HG03060 (cell line): ENCODE data around the gene NFKBIZ.

ENCODE experiments used
- ATAC-seq: cut with Tn5 transposase; IDR thresholded peaks from one replicate; pipeline ENCODE4 v1.9.1; 2021; ENCODE audit warnings: low read depth, moderate number of reproducible peaks; ENCODE audit not compliant: unreplicated experiment

NFKBIZ gene

DNA sequence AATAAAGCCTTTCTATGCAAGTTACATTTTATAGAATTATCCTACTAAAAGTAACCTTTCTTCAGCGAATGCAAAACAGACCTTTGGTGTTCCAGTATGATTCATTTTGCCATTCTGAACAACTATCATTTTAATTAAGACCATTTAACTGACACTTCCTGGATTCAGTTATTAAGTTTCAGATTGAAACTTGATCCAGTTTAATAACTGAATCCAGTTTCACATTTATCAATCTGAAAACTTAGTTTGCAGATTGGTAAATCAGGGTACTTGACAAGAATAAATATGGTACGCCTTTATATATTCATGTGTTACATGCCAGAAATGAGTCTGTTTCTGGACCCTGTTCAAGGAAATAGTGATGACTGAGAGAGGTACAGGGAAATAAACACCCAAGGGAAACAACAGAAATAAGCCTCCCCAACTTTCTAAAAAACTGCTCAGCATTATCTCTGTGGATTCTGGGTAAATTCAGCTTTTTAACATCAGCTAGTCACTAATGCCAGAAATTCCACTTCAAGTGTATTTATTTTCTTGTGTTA, 23.3 kb upstream of the NFKBIZ start:
- ATAC-seq, result no peak

- ATAC-seq, result peak; percentile 82
Measured at GRCh38 chr3:101827211-101828174, 21.8 kb upstream of the NFKBIZ start.

- ATAC-seq, result no peak
Measured at GRCh38 chr3:101828276-101828675, 21.0 kb upstream of the NFKBIZ start.

GRCh38 chr3:101828691-101829436, 20.4 kb upstream of the NFKBIZ start:
- peak; percentile 30 for ATAC-seq

GRCh38 chr3:101829437-101829830, 19.9 kb upstream of the NFKBIZ start:
- ATAC-seq, result no peak

GRCh38 chr3:101829874-101830273, 19.4 kb upstream of the NFKBIZ start:
- no peak for ATAC-seq

GRCh38 chr3:101833446-101833974, 15.8 kb upstream of the NFKBIZ start:
- ATAC-seq, result no peak

DNA sequence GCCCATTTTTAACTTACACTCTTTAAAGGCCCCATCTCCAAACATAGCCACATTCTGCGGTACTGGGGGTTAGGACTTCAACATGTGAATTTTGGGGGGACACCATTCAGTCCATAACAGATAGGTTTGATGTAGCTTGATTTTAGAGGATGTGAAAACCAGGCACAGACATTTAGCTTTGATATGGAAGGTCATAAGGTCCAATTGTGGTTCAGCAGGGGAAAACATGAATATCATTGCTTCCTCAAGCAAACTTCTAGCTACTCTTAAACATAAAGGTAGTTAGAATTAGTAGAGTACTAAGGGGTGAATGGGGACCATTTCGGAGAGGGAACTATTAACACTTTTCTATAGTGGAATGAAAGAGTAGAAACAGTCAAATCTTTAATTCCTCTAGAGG, 13.6 kb upstream of the NFKBIZ start:
- no peak for ATAC-seq

DNA sequence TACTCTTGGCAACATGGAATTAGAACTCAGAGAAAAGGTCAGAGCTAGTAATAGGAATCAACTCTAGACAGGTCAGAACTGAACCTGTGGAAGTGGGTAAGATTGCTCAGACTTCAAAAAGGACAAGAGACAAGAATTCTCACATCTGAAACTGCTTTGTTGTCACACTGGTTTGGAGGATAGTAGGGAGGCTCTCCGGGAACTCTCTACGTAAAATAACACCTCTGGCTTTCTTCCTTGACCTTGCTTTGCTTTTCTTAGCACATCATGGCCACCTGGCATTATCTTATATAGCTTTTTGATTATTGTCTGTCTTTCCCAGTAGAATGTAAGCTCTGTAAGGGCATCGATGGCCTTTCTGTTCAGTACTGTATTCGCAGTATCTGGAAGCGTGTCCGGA, 13.2 kb upstream of the NFKBIZ start:
- no peak for ATAC-seq

GRCh38 chr3:101836652-101837598, 12.4 kb upstream of the NFKBIZ start:
- ATAC-seq, result no peak

DNA sequence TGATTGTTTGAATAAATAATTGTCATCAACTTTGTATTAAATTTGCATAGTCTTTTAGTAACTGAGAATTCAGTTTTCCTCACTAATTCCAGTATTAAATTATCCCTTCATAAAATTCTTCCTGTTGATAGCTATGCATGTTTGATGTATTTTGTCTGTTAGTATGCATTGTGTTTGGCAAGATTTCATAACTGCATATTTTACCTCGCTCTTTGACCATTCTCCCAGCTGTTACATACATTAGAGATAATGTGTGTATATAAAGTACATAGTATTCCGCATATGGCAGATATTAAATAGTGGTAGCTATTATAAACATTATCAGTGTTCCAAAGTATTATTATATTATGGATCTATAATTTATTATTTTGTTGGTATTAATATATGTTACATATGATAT, 10.6 kb upstream of the NFKBIZ start:
- ATAC-seq, result no peak

DNA sequence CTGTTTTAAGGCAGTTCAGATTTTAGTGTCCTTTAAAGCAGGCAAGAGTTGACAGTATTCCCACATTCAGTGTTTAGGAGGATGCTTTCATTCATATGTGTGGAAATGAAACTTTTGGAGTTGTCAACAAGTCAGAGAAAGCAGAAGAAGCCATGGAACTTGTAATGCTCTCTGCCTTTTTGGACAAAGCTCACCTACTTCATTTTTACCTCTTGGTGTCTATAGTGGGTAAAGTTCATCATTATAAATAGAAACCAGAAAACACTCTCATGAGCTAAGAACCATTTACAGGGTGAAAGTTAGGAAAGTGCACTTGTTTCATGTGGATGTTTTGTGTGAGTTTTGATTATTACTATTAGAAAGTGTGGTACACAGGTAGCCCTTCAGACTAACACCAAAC, 9.2 kb upstream of the NFKBIZ start:
- no peak for ATAC-seq

GRCh38 chr3:101842245-101842934, 6.9 kb upstream of the NFKBIZ start:
- ATAC-seq, result no peak

- no peak for ATAC-seq
Measured at GRCh38 chr3:101842935-101843330, 6.4 kb upstream of the NFKBIZ start.

DNA sequence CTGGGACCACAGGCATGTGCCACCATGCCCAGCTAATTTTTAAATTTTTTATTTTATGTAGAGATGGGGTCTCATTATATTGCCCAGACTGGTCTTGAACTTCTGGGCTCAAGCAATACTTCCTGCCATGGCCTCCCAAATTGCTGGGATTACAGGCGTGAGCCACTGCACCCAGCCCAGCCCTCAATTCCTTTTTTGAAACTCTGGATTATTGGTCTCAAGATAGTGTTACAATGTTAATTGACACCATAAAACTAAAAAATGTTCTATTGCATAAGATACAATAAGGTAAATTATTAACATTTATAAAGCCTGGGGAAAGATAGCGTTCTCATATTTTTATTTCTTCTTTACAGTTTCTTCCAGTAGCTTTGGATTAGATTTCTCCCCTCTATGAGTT, 3.9 kb upstream of the NFKBIZ start:
- no peak for ATAC-seq

DNA sequence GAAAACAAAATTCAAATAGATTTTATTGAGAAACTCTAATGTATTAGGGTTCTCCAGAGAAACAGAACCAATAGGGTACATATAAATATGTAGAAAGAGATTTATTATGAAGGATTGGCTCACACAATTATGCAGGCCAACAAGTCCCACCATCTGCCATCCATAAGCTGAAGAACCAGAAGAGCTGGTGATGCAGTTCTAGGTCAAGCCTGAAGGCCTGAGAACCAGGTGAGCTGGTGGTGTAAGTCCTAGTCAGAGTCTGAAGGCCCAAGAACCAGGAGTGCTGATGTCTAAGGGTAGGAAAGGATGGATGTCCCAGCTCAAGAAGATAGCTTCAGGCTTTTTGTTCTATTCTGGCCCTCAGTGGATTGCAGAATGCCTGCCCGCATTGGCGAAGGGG, 2.6 kb upstream of the NFKBIZ start:
- ATAC-seq, result no peak

GRCh38 chr3:101847328-101847727, 2.0 kb upstream of the NFKBIZ start:
- ATAC-seq, result no peak

DNA sequence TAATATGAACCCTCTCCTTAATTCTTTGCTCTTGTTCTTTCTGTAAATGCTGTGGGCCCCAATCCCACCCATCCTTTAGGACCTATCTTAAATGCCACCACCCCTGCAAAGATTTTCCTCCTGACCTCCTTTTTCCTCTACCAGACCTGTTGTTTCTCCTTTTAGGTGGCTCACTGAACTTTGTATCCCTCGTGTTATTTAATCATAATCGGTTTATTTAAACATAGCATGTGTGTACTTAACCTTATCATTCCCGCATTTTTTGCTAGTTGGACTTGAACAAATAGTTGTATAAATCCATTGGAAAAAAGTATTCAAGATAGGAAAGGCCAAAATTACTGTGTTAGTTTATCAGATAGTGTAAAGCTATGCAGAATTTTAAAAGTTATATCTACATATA, 988 bp upstream of the NFKBIZ start:
- no peak for ATAC-seq

- ATAC-seq, result peak; percentile 11
Measured at GRCh38 chr3:101849714-101850245, 466 bp downstream of the NFKBIZ start.
